Smooth muscle cell (in vitro differentiated cells): Measurements from ENCODE around the gene RYK. TPM values are rescaled to one million over a fixed set of nuclear protein-coding genes. Genes with fewer than 3 reads are reported as not detected.

Source experiments
- DNase-seq: peaks from one replicate; lab custom pipeline; 2025; ENCODE audit not compliant: unreplicated experiment; lab: John Stamatoyannopoulos, UW
- H2AFZ ChIP-seq: fragments of 200-600 bp; sonication (generic); 2 replicates; pipeline ENCODE4 v1.6.0; 2016; ENCODE audit warnings: antibody characterized with exemption, low read depth, mild to moderate bottlenecking
- H3F3A ChIP-seq: fragments of 200-600 bp; sonication (generic); 2 replicates; pipeline ENCODE4 v1.6.0; 2017; ENCODE audit warnings: antibody characterized with exemption, low read depth
- H3K27ac ChIP-seq: fragments of 200-600 bp; sonication (generic); 2 replicates; pipeline ENCODE4 v1.5.1; 2016; ENCODE audit warnings: low read depth, mild to moderate bottlenecking
- H3K27me3 ChIP-seq: fragments of 200-600 bp; sonication (generic); 2 replicates; pipeline ENCODE4 v1.6.1; 2016; ENCODE audit warnings: low read depth, mild to moderate bottlenecking
- H3K36me3 ChIP-seq: fragments of 200-600 bp; sonication (generic); 2 replicates; pipeline ENCODE4 v1.5.1; 2016; ENCODE audit warnings: low read depth
- H3K4me1 ChIP-seq: fragments of 200-600 bp; sonication (generic); 2 replicates; pipeline ENCODE4 v1.5.1; 2016; ENCODE audit warnings: low read depth
- H3K4me2 ChIP-seq: fragments of 200-600 bp; sonication (generic); 2 replicates; pipeline ENCODE4 v1.6.0; 2016; ENCODE audit warnings: mild to moderate bottlenecking
- H3K4me3 ChIP-seq: fragments of 200-600 bp; sonication (generic); 2 replicates; pipeline ENCODE4 v1.5.1; 2016; ENCODE audit warnings: mild to moderate bottlenecking
- H3K79me2 ChIP-seq: fragments of 200-600 bp; sonication (generic); 2 replicates; pipeline ENCODE4 v1.6.0; 2016; ENCODE audit warnings: low read depth, mild to moderate bottlenecking
- H3K9ac ChIP-seq: fragments of 200-600 bp; sonication (generic); 2 replicates; pipeline ENCODE4 v1.6.0; 2016; ENCODE audit warnings: low read depth
- H3K9me3 ChIP-seq: fragments of 200-600 bp; sonication (generic); replicated peaks from 2 replicates; pipeline ENCODE4 v1.5.1; 2016; ENCODE audit warnings: low read depth
- H4K20me1 ChIP-seq: fragments of 200-600 bp; sonication (generic); 2 replicates; pipeline ENCODE4 v1.6.0; 2016; ENCODE audit warnings: low read depth
- CTCF ChIP-seq: fragments of 200-600 bp; sonication (generic); IDR thresholded peaks from 2 replicates; pipeline ENCODE4 v1.5.1; 2017; ENCODE audit warnings: borderline replicate concordance, mild to moderate bottlenecking, antibody characterized with exemption; ENCODE audit not compliant: insufficient read depth, poor library complexity, severe bottlenecking
- WGBS: methylation state at CpG from one replicate; pipeline ENCODE4 v1.1.7; 2016; ENCODE audit warnings: low lambda C conversion rate; 5-methylcytosine and 5-hydroxymethylcytosine counted together
- polyA plus RNA-seq: library from polyadenylated mRNA; unstranded; fragments of >200 nt; fragmentation: Nextera tagmentation; extraction: Ambion mirVana; gene quantifications from 2 replicates; pipeline ENCODE4 v1.2.1, GENCODE V29; 2016
- total RNA-seq: library from RNA; depleted of rRNA; stranded (reverse); fragments of >200 nt; gene quantifications from 2 replicates; pipeline ENCODE4 v1.2.3, GENCODE V29; 2014

Gene RYK
- total and polyA plus RNA-seq, 2 experiments from 2014 or later: 35.8 to 65.0 TPM

GRCh38 chr3:134126153-134126552 is 124.5 kb downstream of the RYK start:
- Histone ChIP-seq H3K9me3 (peaks cover 9% of the 10 kb centered on the region), H3K9ac (no peak overlapping the region), H2AFZ (no peak overlapping the region), H3K27ac (no peak overlapping the region), H3K4me1 (no peaks in the 10 kb centered on the region), H3K79me2 (no peaks in the 10 kb centered on the region), H4K20me1 (no peaks in the 10 kb centered on the region), H3F3A (no peaks in the 10 kb centered on the region), H3K36me3 (no peaks in the 10 kb centered on the region), H3K27me3 (no peaks in the 10 kb centered on the region), H3K4me2 (no peak overlapping the region), H3K4me3 (no peak overlapping the region)
- WGBS: 71% methylated on average over 1 of the region's 1 CpG
- TF ChIP-seq CTCF: no peak
- DNase-seq: no peak

GRCh38 chr3:134114726-134115125 is 135.9 kb downstream of the RYK start:
- no peak overlapping the region for H2AFZ ChIP-seq
- H3K27me3 ChIP-seq: no peaks in the 10 kb centered on the region
- H3K4me1 ChIP-seq: no peaks in the 10 kb centered on the region
- DNase-seq: no peak
- 95% methylated on average over 2 of the region's 2 CpGs for WGBS
- H3K9ac ChIP-seq: no peak overlapping the region
- no peaks in the 10 kb centered on the region for H3K36me3 ChIP-seq
- H3F3A ChIP-seq: no peaks in the 10 kb centered on the region
- H3K27ac ChIP-seq: no peak overlapping the region
- no peak overlapping the region for H3K4me3 ChIP-seq
- H4K20me1 ChIP-seq: no peaks in the 10 kb centered on the region
- H3K9me3 ChIP-seq: peaks cover 10% of the 10 kb centered on the region
- TF ChIP-seq CTCF: no peak
- no peak overlapping the region for H3K4me2 ChIP-seq
- H3K79me2 ChIP-seq: no peaks in the 10 kb centered on the region

GRCh38 chr3:134111616-134112015 is 139.0 kb downstream of the RYK start:
- Histone ChIP-seq H3K4me3 (no peak overlapping the region), H3K4me1 (no peaks in the 10 kb centered on the region), H3K36me3 (no peaks in the 10 kb centered on the region), H3F3A (no peaks in the 10 kb centered on the region), H3K9ac (no peak overlapping the region), H3K9me3 (no peaks in the 10 kb centered on the region), H3K79me2 (no peaks in the 10 kb centered on the region), H4K20me1 (no peaks in the 10 kb centered on the region), H2AFZ (no peak overlapping the region), H3K27me3 (no peaks in the 10 kb centered on the region), H3K27ac (no peak overlapping the region), H3K4me2 (no peak overlapping the region)
- DNase-seq: no peak
- TF ChIP-seq CTCF: no peak
- WGBS: 91% methylated on average over 2 of the region's 2 CpGs

GRCh38 chr3:134110963-134111362 is 139.7 kb downstream of the RYK start:
- Histone ChIP-seq H3K79me2 (no peaks in the 10 kb centered on the region), H3K4me3 (no peak overlapping the region), H3K4me2 (no peak overlapping the region), H3K27me3 (no peaks in the 10 kb centered on the region), H3F3A (no peaks in the 10 kb centered on the region), H3K36me3 (no peaks in the 10 kb centered on the region), H3K9ac (no peak overlapping the region), H3K4me1 (no peaks in the 10 kb centered on the region), H3K9me3 (no peaks in the 10 kb centered on the region), H4K20me1 (no peaks in the 10 kb centered on the region), H3K27ac (no peak overlapping the region), H2AFZ (no peak overlapping the region)
- DNase-seq: no peak
- WGBS: 68% methylated on average over 2 of the region's 2 CpGs
- TF ChIP-seq CTCF: no peak
